Panc1 (cell line): ENCODE results near the gene ZFP92. TPM values are rescaled to one million over a fixed set of nuclear protein-coding genes. Genes with fewer than 3 reads are reported as not detected.

ENCODE experiments used
- ATAC-seq: fragments of 200-7000 bp; cut with Tn5 transposase; 2 replicates; pipeline ENCODE4 v1.9.1; 2020; ENCODE audit warnings: mild to moderate bottlenecking, moderate library complexity
- BruUV-seq: library from RNA; stranded (reverse); fragments of 400-500 nt; replicated peaks from 2 replicates; lab custom pipeline; 2021; lab: Mats Ljungman, UMichigan
- CTCF ChIA-PET: fragments of 300-600 bp; sonication (Branson Sonifier 250); formaldehyde crosslinking; loops from one replicate; lab custom pipeline; 2022; ENCODE audit warnings: antibody characterized with exemption; lab: Charles Lee
- POLR2A ChIA-PET: fragments of 300-600 bp; sonication (Branson Sonifier 250); formaldehyde crosslinking; loops from one replicate; lab custom pipeline; 2022; ENCODE audit warnings: antibody characterized with exemption; lab: Charles Lee
- DNase-seq: peaks from one replicate; pipeline ENCODE4 v3.0.0-alpha.2; 2010; ENCODE audit warnings: low read depth, low spot score
- H3K27ac ChIP-seq: 2 replicates; pipeline ENCODE4 v1.5.1; 2011; ENCODE audit warnings: mild to moderate bottlenecking, low read length, inconsistent platforms
- H3K27me3 ChIP-seq: fragments of 200-500 bp; sonication (Bioruptor generic); 2 replicates; pipeline ENCODE4 v1.6.0; 2014; ENCODE audit warnings: low read length, inconsistent platforms; ENCODE audit not compliant: control insufficient read depth, insufficient read depth
- H3K36me3 ChIP-seq: fragments of 200-500 bp; sonication (Bioruptor generic); 2 replicates; pipeline ENCODE4 v1.5.1; 2014; ENCODE audit warnings: inconsistent platforms, mild to moderate bottlenecking, low read length, moderate library complexity; ENCODE audit not compliant: control insufficient read depth, insufficient read depth
- H3K4me1 ChIP-seq: 2 replicates; pipeline ENCODE4 v1.5.1; 2011; ENCODE audit warnings: inconsistent platforms, mild to moderate bottlenecking, low read length, moderate library complexity; ENCODE audit not compliant: control insufficient read depth, insufficient read depth
- H3K4me3 ChIP-seq, 2 experiments: 2 replicates each; pipeline ENCODE4 v1.5.1; 2011 to 2012; ENCODE audit warnings: low read depth in 2 of 2, low read length in 2 of 2, mild to moderate bottlenecking in 2 of 2, inconsistent platforms in 1 of 2, moderate library complexity in 1 of 2
- H3K9me3 ChIP-seq: fragments of 200-500 bp; sonication (Bioruptor generic); 2 replicates; pipeline ENCODE4 v1.5.1; 2014; ENCODE audit warnings: low read depth, mild to moderate bottlenecking, inconsistent platforms, low read length, moderate library complexity; ENCODE audit not compliant: control insufficient read depth, insufficient read depth
- CTCF ChIP-seq: fragments of 450-650 bp; IDR thresholded peaks from 2 replicates; pipeline ENCODE4 v1.5.1; 2017; ENCODE audit warnings: mild to moderate bottlenecking
- POLR2AphosphoS5 ChIP-seq: IDR thresholded peaks from 2 replicates; pipeline ENCODE4 v1.6.1; 2012; ENCODE audit warnings: mild to moderate bottlenecking, low read depth, low read length, moderate library complexity
- REST ChIP-seq, 2 experiments: IDR thresholded peaks; 2 replicates each; pipeline ENCODE4 v1.6.1; 2011 to 2012; ENCODE audit warnings: low read depth in 2 of 2, control low read depth in 1 of 2, low read length in 1 of 2, mild to moderate bottlenecking in 1 of 2, moderate library complexity in 1 of 2; ENCODE audit not compliant: insufficient read depth in 1 of 2
- SIN3A ChIP-seq: IDR thresholded peaks from 2 replicates; pipeline ENCODE4 v1.6.1; 2012; ENCODE audit warnings: low read depth, mild to moderate bottlenecking, low read length, moderate library complexity, borderline replicate concordance; ENCODE audit not compliant: insufficient read depth
- TCF7L2 ChIP-seq: IDR thresholded peaks from 2 replicates; pipeline ENCODE4 v1.6.1; 2011; ENCODE audit warnings: mild to moderate bottlenecking, low read depth, low read length, inconsistent platforms
- in situ Hi-C: cut with HindIII; loops from 2 replicates; pipeline ENCODE4 v1.10.0; 2016; ENCODE audit warnings: low sequenced_read_pairs, low pct_unique_long_range_greater_than_20kb
- intact Hi-C: fragments of 100-400 bp; cut with micrococcal nuclease; formaldehyde crosslinking; loops from one replicate; pipeline ENCODE4 v1.10.0; 2022; ENCODE audit not compliant: unreplicated experiment
- total RNA-seq: library from RNA; stranded (reverse); gene quantifications from one replicate; pipeline ENCODE4 v1.2.1, GENCODE V29; 2021; ENCODE audit not compliant: unreplicated experiment

Gene ZFP92
- total RNA-seq, 1 experiment from 2014 or later = 0.90 TPM

GRCh38 chrX:153447581-153447960 lies 36.3 kb downstream of the ZFP92 start:
- Histone ChIP-seq H3K36me3 (no peaks in the 10 kb centered on the region), H3K27me3 (no peaks in the 10 kb centered on the region), H3K4me1 (no peaks in the 10 kb centered on the region), H3K4me3 (no peak overlapping the region), H3K27ac (no peak overlapping the region), H3K9me3 (no peaks in the 10 kb centered on the region)
- no peak for TF ChIP-seq SIN3A
- intact Hi-C loops (no loop called here), in situ Hi-C loops (no loop called here)
- POLR2A ChIA-PET = no interaction called here
- no peak for DNase-seq
- no TSS peak for BruUV-seq
- CTCF ChIA-PET = no interaction called here
- no peak for ATAC-seq

GRCh38 chrX:153448556-153449367 lies 37.5 kb downstream of the ZFP92 start:
- CTCF ChIA-PET = no interaction called here
- Histone ChIP-seq H3K9me3 (no peaks in the 10 kb centered on the region), H3K4me1 (no peaks in the 10 kb centered on the region), H3K27ac (no peak overlapping the region), H3K27me3 (no peaks in the 10 kb centered on the region), H3K36me3 (no peaks in the 10 kb centered on the region), H3K4me3 (no peak overlapping the region)
- POLR2A ChIA-PET = no interaction called here
- in situ Hi-C loops = no loop called here
- ATAC-seq (no peak), DNase-seq (no peak)
- BruUV-seq = no TSS peak
- no peak for TF ChIP-seq REST (IDR thresholded peaks at IDR 0.05; ENCODE audit: insufficient read depth in 1 of 2, low read depth in 2 of 2, low read length in 1 of 2)
- TF ChIP-seq SIN3A = no peak
- TF ChIP-seq CTCF = no peak
- no peak for TF ChIP-seq POLR2AphosphoS5
- TF ChIP-seq TCF7L2 = no peak
- intact Hi-C loops = no loop called here

- DNase-seq (no peak), ATAC-seq (no peak)
- Histone ChIP-seq H3K4me1 (no peaks in the 10 kb centered on the region), H3K27ac (no peak overlapping the region), H3K9me3 (no peaks in the 10 kb centered on the region), H3K27me3 (no peaks in the 10 kb centered on the region), H3K4me3 (no peak overlapping the region), H3K36me3 (no peaks in the 10 kb centered on the region)
- in situ Hi-C loops (no loop called here), intact Hi-C loops (no loop called here)
- TF ChIP-seq CTCF = no peak
- no peak for TF ChIP-seq TCF7L2
- TF ChIP-seq POLR2AphosphoS5 = no peak
- TF ChIP-seq SIN3A = no peak
- no peak for TF ChIP-seq REST (IDR thresholded peaks at IDR 0.05; ENCODE audit: insufficient read depth in 1 of 2, low read depth in 2 of 2, low read length in 1 of 2)
- POLR2A ChIA-PET = no interaction called here
- no TSS peak for BruUV-seq
- CTCF ChIA-PET = no interaction called here
Observed at GRCh38 chrX:153449368-153450113, 38.3 kb downstream of the ZFP92 start.
